ENCODE results near the gene RAD23B. TPM values are rescaled to one million over a fixed set of nuclear protein-coding genes. Genes with fewer than 3 reads are reported as not detected.
"Not testable (repeated sequence)": the region's sequence is repeated elsewhere in the genome, so short reads cannot be mapped to it uniquely, and the experiment has no call there.

Gene RAD23B
- total RNA-seq, 6 experiments from 2014 or later = 86.9 to 110 (median 99.1) TPM

- TF ChIP-seq CTCF (IDR thresholded peaks at IDR 0.05) (no peak), POLR2A (IDR thresholded peaks at IDR 0.05) (no peak)
- intact Hi-C loops (cut with DNase I) = no loop called here
- peak in 3 of 4 donors; percentile 43 to 68 (median 45) for ATAC-seq
- Histone ChIP-seq H3K27ac (peak overlapping the region in 1 of 3 donors; percentile 61), H3K4me3 (no peak overlapping the region), H3K27me3 (no peaks in the 10 kb centered on the region), H3K36me3 (no peaks in the 10 kb centered on the region), H3K4me1 (peaks cover 0 to 27% (median 6%) of the 10 kb centered on the region in 4 donors), H3K9me3 (no peaks in the 10 kb centered on the region)
- DNase-seq = no peak
- 11% methylated on average over 3 of the region's 3 CpGs for WGBS (ENCODE audit: insufficient coverage, low coverage, low lambda C conversion rate, missing lambda C conversion rate)
Measured at GRCh38 chr9:107258919-107259318, 24.2 kb upstream of the RAD23B start.

- H3K9me3 ChIP-seq; intact Hi-C loops (cut with DNase I); H3K36me3 ChIP-seq; DNase-seq; H3K4me3 ChIP-seq; H3K27me3 ChIP-seq: not testable (repeated sequence)
- peak overlapping the region; percentile 20 to 76 (median 61) for H3K27ac ChIP-seq
- peak; percentile 28 to 73 (median 53) for ATAC-seq
- peaks cover 0 to 27% (median 6%) of the 10 kb centered on the region in 4 donors for H3K4me1 ChIP-seq
- 63% methylated on average over 13 of the region's 13 CpGs for WGBS (ENCODE audit: insufficient coverage, low coverage, low lambda C conversion rate, missing lambda C conversion rate)
Measured at GRCh38 chr9:107259751-107260313, 23.2 kb upstream of the RAD23B start.

GRCh38 chr9:107260437-107261081 lies 22.5 kb upstream of the RAD23B start:
- Histone ChIP-seq H3K27me3 (no peaks in the 10 kb centered on the region), H3K27ac (peak overlapping the region; percentile 20 to 76 (median 61)), H3K9me3 (no peaks in the 10 kb centered on the region), H3K36me3 (no peaks in the 10 kb centered on the region), H3K4me1 (peaks cover 0 to 27% (median 6%) of the 10 kb centered on the region in 4 donors), H3K4me3 (no peak overlapping the region)
- 24% methylated on average over 4 of the region's 4 CpGs for WGBS (ENCODE audit: insufficient coverage, low coverage, low lambda C conversion rate, missing lambda C conversion rate)
- intact Hi-C loops (cut with DNase I) = no loop called here
- no peak for DNase-seq
- no peak for TF ChIP-seq POLR2A (IDR thresholded peaks at IDR 0.05)
- TF ChIP-seq CTCF (IDR thresholded peaks at IDR 0.05) = no peak
- peak; percentile 90 to 97 (median 93) for ATAC-seq

DNA sequence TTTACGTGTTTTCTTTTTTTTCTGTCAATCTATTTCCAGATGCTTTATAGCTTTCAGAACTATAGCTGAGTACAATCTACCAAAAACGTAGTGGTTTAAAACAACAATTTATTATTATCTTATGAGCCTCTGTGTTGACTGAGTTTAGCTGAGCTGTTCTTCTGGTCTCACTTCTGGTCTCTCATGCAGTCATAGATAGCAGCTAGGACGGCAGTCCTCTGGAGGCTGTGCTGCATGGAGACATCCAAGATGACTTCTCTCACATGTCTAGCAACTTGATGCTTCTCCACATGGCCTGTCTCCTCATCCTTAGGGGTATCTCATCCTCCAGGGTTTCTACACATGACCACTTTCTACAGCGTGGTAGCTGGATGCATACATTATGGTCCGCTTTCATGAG lies 22.0 kb upstream of the RAD23B start:
- no peak overlapping the region for H3K4me3 ChIP-seq
- intact Hi-C loops (cut with DNase I) = no loop called here
- H3K27ac ChIP-seq = peak overlapping the region; percentile 20 to 76 (median 61)
- TF ChIP-seq POLR2A (IDR thresholded peaks at IDR 0.05) (no peak), CTCF (IDR thresholded peaks at IDR 0.05) (no peak)
- DNase-seq (no peak), ATAC-seq (peak; percentile 19 to 34 (median 28))
- H3K9me3 ChIP-seq = no peaks in the 10 kb centered on the region
- H3K36me3 ChIP-seq = no peaks in the 10 kb centered on the region
- H3K27me3 ChIP-seq = no peaks in the 10 kb centered on the region
- WGBS (ENCODE audit: insufficient coverage, low coverage, low lambda C conversion rate, missing lambda C conversion rate) = 57% methylated on average over 5 of the region's 5 CpGs
- peaks cover 0 to 27% (median 6%) of the 10 kb centered on the region in 4 donors for H3K4me1 ChIP-seq

DNA sequence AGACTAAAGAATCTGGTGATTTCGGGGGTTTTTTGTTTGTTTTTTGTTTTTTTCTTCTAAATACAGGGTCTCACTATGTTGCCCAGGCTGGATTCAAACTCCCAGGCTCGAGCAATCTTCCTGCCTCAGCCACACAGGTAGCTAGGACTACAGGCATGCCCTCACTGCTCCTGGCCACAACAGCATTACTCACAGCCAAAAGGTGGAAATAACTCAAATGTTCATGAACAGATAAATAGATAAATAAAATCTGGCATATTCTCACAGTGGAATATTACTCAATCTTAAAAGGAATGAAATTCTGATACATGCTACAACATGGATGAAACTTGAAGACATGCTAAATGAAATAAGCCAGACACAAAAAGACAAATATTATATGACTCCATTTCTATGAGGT lies 19.8 kb upstream of the RAD23B start:
- WGBS (ENCODE audit: insufficient coverage, low coverage, low lambda C conversion rate, missing lambda C conversion rate) = 88% methylated on average over 2 of the region's 2 CpGs
- H3K27ac ChIP-seq = no peak overlapping the region

More for the DNA sequence above, 19.8 kb upstream of the RAD23B start:
- Histone ChIP-seq H3K36me3 (no peaks in the 10 kb centered on the region), H3K4me1 (peaks cover 0 to 40% (median 10%) of the 10 kb centered on the region in 4 donors), H3K4me3 (no peak overlapping the region), H3K27me3 (no peaks in the 10 kb centered on the region), H3K9me3 (no peaks in the 10 kb centered on the region)
- DNase-seq (no peak), ATAC-seq (no peak)
- intact Hi-C loops (cut with DNase I) = no loop called here
- TF ChIP-seq POLR2A (IDR thresholded peaks at IDR 0.05) (no peak), CTCF (IDR thresholded peaks at IDR 0.05) (no peak)

Data from right lobe of liver (tissue), 6 donors.